OCI-LY1 (cell line): ENCODE measurements around the gene ZCCHC7.

Experiments used
- H2AFZ ChIP-seq: fragments of 200-600 bp; sonication (generic), shearing (Covaris generic); 2 replicates; pipeline ENCODE4 v1.6.0; 2014; ENCODE audit warnings: antibody characterized with exemption, mild to moderate bottlenecking, low read length
- H3F3A ChIP-seq: fragments of 200-600 bp; sonication (generic), shearing (Covaris generic); 2 replicates; pipeline ENCODE4 v1.6.0; 2014; ENCODE audit warnings: mild to moderate bottlenecking, antibody characterized with exemption, low read length, moderate library complexity; ENCODE audit not compliant: insufficient read depth
- H3K27ac ChIP-seq: fragments of 200-600 bp; sonication (generic); 2 replicates; pipeline ENCODE4 v1.5.1; 2014; ENCODE audit warnings: low read length, mixed run types, mild to moderate bottlenecking, low read depth; ENCODE audit not compliant: poor library complexity, severe bottlenecking
- H3K27me3 ChIP-seq: fragments of 200-600 bp; sonication (generic); 2 replicates; pipeline ENCODE4 v1.6.0; 2014; ENCODE audit warnings: antibody characterized with exemption, mild to moderate bottlenecking, low read length, moderate library complexity; ENCODE audit not compliant: insufficient read depth
- H3K36me3 ChIP-seq: fragments of 200-600 bp; sonication (generic); 2 replicates; pipeline ENCODE4 v1.6.1; 2014; ENCODE audit warnings: mild to moderate bottlenecking, antibody characterized with exemption, low read length, moderate library complexity, mixed read lengths; ENCODE audit not compliant: insufficient read depth
- H3K4me1 ChIP-seq: fragments of 200-600 bp; sonication (generic); 2 replicates; pipeline ENCODE4 v1.5.1; 2014; ENCODE audit warnings: mild to moderate bottlenecking, low read length, moderate library complexity; ENCODE audit not compliant: insufficient read depth, severe bottlenecking
- H3K4me2 ChIP-seq: fragments of 200-600 bp; sonication (generic), shearing (Covaris generic); 2 replicates; pipeline ENCODE4 v1.6.1; 2014; ENCODE audit warnings: low read length
- H3K4me3 ChIP-seq: fragments of 200-600 bp; sonication (generic); 2 replicates; pipeline ENCODE4 v1.5.1; 2014; ENCODE audit warnings: low read length, low read depth, mild to moderate bottlenecking, mixed read lengths; ENCODE audit not compliant: poor library complexity, severe bottlenecking
- H3K79me2 ChIP-seq: fragments of 200-600 bp; shearing (Covaris generic); 2 replicates; pipeline ENCODE4 v1.6.1; 2016; ENCODE audit warnings: mixed run types, low read length, mixed read lengths; ENCODE audit not compliant: insufficient read depth
- H3K9ac ChIP-seq: fragments of 200-600 bp; sonication (generic), shearing (Covaris generic); 2 replicates; pipeline ENCODE4 v1.6.1; 2014; ENCODE audit warnings: mild to moderate bottlenecking, low read length, mixed read lengths
- H3K9me2 ChIP-seq: fragments of 200-600 bp; sonication (generic), shearing (Covaris generic); 2 replicates; pipeline ENCODE4 v1.6.1; 2014; ENCODE audit warnings: low read depth, mild to moderate bottlenecking, low read length, mixed read lengths
- H3K9me3 ChIP-seq: fragments of 200-600 bp; shearing (Covaris generic); 2 replicates; pipeline ENCODE4 v1.6.1; 2014; ENCODE audit warnings: low read length, mixed read lengths
- H4K20me1 ChIP-seq: fragments of 200-600 bp; sonication (generic), shearing (Covaris generic); 2 replicates; pipeline ENCODE4 v1.6.0; 2016; ENCODE audit warnings: mild to moderate bottlenecking, low read length; ENCODE audit not compliant: insufficient read depth
- EZH2 ChIP-seq: fragments of 200-600 bp; sonication (generic), shearing (Covaris generic); IDR thresholded peaks from 2 replicates; pipeline ENCODE4 v1.8.0; 2017; ENCODE audit warnings: borderline replicate concordance, mixed run types, mild to moderate bottlenecking, antibody characterized with exemption, low read length, moderate library complexity, mixed read lengths
- TF ChIP-seq, protein P1 (sequence below): fragments of 200-600 bp; sonication (generic), shearing (Covaris generic); IDR thresholded peaks from 2 replicates; pipeline ENCODE4 v1.5.1; 2017; ENCODE audit warnings: mild to moderate bottlenecking, antibody characterized with exemption, low read length, moderate library complexity, mixed read lengths

The ZCCHC7 gene

DNA sequence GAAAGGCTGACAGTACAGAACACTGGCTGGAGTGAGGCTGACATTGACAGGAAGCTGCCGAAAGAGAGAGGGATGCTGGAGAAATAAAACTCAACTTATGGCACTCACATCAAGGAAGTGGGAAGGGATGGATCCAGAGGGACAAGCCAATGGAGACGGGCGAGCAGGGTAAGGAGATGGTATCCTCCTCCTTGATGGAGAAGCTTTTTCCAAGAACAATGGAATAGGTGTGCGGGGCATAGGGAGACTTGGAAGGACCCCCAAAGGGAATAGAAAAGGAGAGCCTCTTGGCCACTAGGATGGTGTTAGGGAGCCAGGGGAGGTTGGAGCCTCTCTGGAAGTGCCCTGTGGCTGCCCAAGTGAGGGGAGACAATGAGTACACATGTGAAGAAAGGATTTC, 243.8 kb downstream of the ZCCHC7 start:
- 0 out of 2 replicates have a peak, but pooled peaks cover 10% of the 10 kb centered on the region for H3F3A ChIP-seq
- H3K9me2 ChIP-seq = no peaks in the 10 kb centered on the region
- H3K9me3 ChIP-seq = no peaks in the 10 kb centered on the region
- H4K20me1 ChIP-seq = no peaks in the 10 kb centered on the region
- no peak overlapping the region for H3K9ac ChIP-seq
- peaks cover 14% of the 10 kb centered on the region for H3K36me3 ChIP-seq
- peak overlapping the region; percentile 100 for H3K27ac ChIP-seq
- H2AFZ ChIP-seq = no peak overlapping the region
- no peaks in the 10 kb centered on the region for H3K79me2 ChIP-seq
- H3K4me2 ChIP-seq = no peak overlapping the region
- no peaks in the 10 kb centered on the region for H3K27me3 ChIP-seq
- peaks cover 54% of the 10 kb centered on the region for H3K4me1 ChIP-seq
- TF ChIP-seq, protein P1, sequence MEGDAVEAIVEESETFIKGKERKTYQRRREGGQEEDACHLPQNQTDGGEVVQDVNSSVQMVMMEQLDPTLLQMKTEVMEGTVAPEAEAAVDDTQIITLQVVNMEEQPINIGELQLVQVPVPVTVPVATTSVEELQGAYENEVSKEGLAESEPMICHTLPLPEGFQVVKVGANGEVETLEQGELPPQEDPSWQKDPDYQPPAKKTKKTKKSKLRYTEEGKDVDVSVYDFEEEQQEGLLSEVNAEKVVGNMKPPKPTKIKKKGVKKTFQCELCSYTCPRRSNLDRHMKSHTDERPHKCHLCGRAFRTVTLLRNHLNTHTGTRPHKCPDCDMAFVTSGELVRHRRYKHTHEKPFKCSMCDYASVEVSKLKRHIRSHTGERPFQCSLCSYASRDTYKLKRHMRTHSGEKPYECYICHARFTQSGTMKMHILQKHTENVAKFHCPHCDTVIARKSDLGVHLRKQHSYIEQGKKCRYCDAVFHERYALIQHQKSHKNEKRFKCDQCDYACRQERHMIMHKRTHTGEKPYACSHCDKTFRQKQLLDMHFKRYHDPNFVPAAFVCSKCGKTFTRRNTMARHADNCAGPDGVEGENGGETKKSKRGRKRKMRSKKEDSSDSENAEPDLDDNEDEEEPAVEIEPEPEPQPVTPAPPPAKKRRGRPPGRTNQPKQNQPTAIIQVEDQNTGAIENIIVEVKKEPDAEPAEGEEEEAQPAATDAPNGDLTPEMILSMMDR = no peak
- no peak for TF ChIP-seq EZH2
- no peak overlapping the region for H3K4me3 ChIP-seq

DNA sequence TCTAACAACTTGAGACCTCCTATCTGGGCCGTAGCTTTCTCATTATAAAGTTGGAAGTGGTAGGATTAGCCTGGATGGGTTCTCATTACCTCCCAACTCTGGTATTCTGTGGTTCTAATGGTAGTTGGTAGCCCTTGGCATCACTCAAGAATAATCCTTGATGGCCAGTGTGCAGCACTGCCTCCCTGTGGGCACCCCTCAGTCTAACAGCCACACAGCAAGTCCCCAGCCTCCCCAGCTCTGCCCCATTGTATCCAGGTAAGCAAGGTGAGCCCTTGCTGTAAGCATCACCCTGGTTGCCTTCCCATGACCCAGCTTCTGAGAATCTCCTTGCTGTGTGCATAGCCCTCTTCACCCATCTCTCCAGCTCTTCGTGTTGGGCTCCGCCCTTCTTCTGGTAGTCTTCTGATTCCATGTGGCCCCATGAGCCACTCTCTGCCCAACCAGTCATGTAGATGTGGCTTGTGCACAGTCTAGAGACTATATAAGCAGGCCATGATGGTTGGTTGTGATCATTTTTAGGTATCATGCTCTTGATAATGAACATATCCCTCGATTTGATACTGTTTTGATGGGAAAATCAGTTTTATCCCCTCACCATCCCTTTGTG, 244.5 kb downstream of the ZCCHC7 start:
- Histone ChIP-seq H3K79me2 (no peaks in the 10 kb centered on the region), H3K27me3 (no peaks in the 10 kb centered on the region), H3K9me3 (no peaks in the 10 kb centered on the region), H3K9ac (no peak overlapping the region), H3K4me2 (no peak overlapping the region), H3K36me3 (peaks cover 8% of the 10 kb centered on the region; the same call in 1 of the 2 replicates), H3K9me2 (no peaks in the 10 kb centered on the region), H2AFZ (no peak overlapping the region), H3F3A (0 out of 2 replicates have a peak, but pooled peaks cover 10% of the 10 kb centered on the region), H3K4me1 (peaks cover 61% of the 10 kb centered on the region), H3K4me3 (no peak overlapping the region), H4K20me1 (no peaks in the 10 kb centered on the region), H3K27ac (peak overlapping the region; percentile 100)
- TF ChIP-seq, protein P1 = peak; percentile 82
- no peak for TF ChIP-seq EZH2

DNA sequence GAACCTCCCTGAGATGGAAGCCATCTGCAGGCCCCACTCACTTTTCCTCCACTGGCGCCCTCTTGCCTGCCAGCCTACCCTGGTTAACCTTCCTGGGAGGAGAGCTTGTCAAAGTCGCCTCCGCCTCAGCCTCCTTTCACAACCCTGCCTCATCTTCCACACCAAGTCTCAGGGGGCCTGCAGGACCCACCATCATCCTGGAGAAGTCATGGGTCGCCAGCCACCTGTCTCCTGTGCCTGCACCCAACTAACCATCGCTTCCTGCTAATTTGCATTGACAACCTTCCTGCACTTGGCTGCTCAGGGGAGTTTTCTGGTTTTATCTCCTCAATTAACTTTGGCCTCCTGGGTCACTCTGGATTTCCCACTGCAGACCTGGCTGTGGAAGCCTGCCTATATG, 249.3 kb downstream of the ZCCHC7 start:
- Histone ChIP-seq H3K9me2 (no peaks in the 10 kb centered on the region), H3K27ac (peak overlapping the region; percentile 100), H3K9ac (peak overlapping the region; percentile 80), H3K27me3 (no peaks in the 10 kb centered on the region), H3K4me1 (peaks cover 83% of the 10 kb centered on the region), H4K20me1 (no peaks in the 10 kb centered on the region), H3K9me3 (no peaks in the 10 kb centered on the region), H3K4me2 (peak overlapping the region; percentile 74), H3F3A (peaks cover 16% of the 10 kb centered on the region; the same call in 1 of the 2 replicates), H3K79me2 (no peaks in the 10 kb centered on the region), H2AFZ (no peak overlapping the region), H3K36me3 (no peaks in the 10 kb centered on the region), H3K4me3 (peak overlapping the region; percentile 60)
- TF ChIP-seq, protein P1 = no peak; the same call in 1 of the 2 replicates
- TF ChIP-seq EZH2 = no peak
